ENCODE results near the gene PNPLA6.

DNA sequence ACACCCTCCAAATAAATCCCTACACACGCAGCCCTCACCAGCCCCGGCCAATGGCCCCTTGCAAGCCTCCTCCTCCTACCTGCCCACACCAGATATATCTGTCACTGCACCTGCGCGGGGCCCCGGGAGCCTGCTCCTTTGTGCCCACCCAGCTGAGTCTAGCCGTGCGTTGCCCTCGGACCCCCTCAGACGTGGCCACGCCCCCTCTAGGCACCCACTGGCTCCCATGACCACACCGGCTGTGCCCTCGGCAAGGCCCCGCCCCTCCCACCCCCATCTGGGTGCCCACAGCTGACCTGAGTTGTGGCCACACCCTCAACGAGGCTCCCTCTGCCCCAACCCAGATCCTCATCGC is 6.3 kb upstream of the PNPLA6 start:
- TF ChIP-seq CTCF (IDR thresholded peaks at IDR 0.05; ENCODE audit: low read depth, low read length, poor library complexity, severe bottlenecking) (no peak), EZH2phosphoT487 (IDR thresholded peaks at IDR 0.05; ENCODE audit: borderline replicate concordance, low read length) (no peak)
